Tibial nerve (tissue), 4 donors: ENCODE results near the gene PRTFDC1. TPM values are rescaled to one million over a fixed set of nuclear protein-coding genes. Genes with fewer than 3 reads are reported as not detected.
"Not testable (repeated sequence)": the region's sequence is repeated elsewhere in the genome, so short reads cannot be mapped to it uniquely, and the experiment has no call there.

Experiments used
- DNase-seq, 2 donors: peaks; one replicate each; pipeline ENCODE4 v3.0.0-alpha.2; 2019; ENCODE audit warnings: low spot score in 2 of 2
- H3K27ac ChIP-seq, 4 donors: fragments of 200-600 bp; sonication (generic) in 3 of 4; one replicate each; pipeline ENCODE4 v1.5.1; 2017 to 2019; ENCODE audit warnings: mild to moderate bottlenecking in 1 of 4
- H3K27me3 ChIP-seq, 2 donors: fragments of 200-600 bp; sonication (generic) in 1 of 2; one replicate each; pipeline versions ENCODE4 v1.5.1 to v1.6.0; 2017 to 2019
- H3K36me3 ChIP-seq, 3 donors: fragments of 200-600 bp; sonication (generic); one replicate each; pipeline ENCODE4 v1.5.1; 2018 to 2019
- H3K4me1 ChIP-seq, 4 donors: fragments of 200-600 bp; sonication (generic) in 3 of 4; one replicate each; pipeline ENCODE4 v1.5.1; 2017 to 2019
- H3K4me3 ChIP-seq, 4 donors: fragments of 200-600 bp; sonication (generic) in 3 of 4; one replicate each; pipeline ENCODE4 v1.5.1; 2017 to 2019; ENCODE audit warnings: mild to moderate bottlenecking in 1 of 4, moderate library complexity in 1 of 4
- H3K9me3 ChIP-seq, 4 donors: fragments of 200-600 bp; sonication (generic) in 3 of 4; one replicate each; pipeline ENCODE4 v1.5.1; 2017 to 2019
- CTCF ChIP-seq, 5 experiments: fragments of 200-600 bp in 3 of 5; fragments of 450-650 bp in 2 of 5; sonication (generic) in 3 of 5; IDR thresholded peaks; one replicate each; pipeline ENCODE4 v1.5.1; 2016 to 2019; ENCODE audit warnings: antibody characterized with exemption in 5 of 5, mild to moderate bottlenecking in 3 of 5, moderate library complexity in 2 of 5
- EP300 ChIP-seq, 2 donors: sonication (generic); formaldehyde crosslinking; IDR thresholded peaks; one replicate each; pipeline ENCODE4 v1.6.1; 2017; ENCODE audit warnings: antibody characterized with exemption in 2 of 2, mild to moderate bottlenecking in 1 of 2
- POLR2A ChIP-seq, 2 donors: fragments of 450-650 bp; IDR thresholded peaks; one replicate each; pipeline ENCODE4 v1.6.1; 2017; ENCODE audit warnings: antibody characterized with exemption in 2 of 2, mild to moderate bottlenecking in 2 of 2, moderate library complexity in 2 of 2
- WGBS, 2 donors: methylation state at CpG; one replicate each; pipeline ENCODE4 v1.1.5; 2018; 5-methylcytosine and 5-hydroxymethylcytosine counted together
- total RNA-seq, 4 donors: library from RNA; depleted of rRNA; stranded (reverse); fragments of >200 nt; gene quantifications; one replicate each; pipeline ENCODE4 v1.1.0, GENCODE V29; 2016

Gene PRTFDC1
- total RNA-seq, 4 donors from 2014 or later = 0.78 to 5.7 (median 1.3) TPM

- 34% methylated on average over 5 of the region's 5 CpGs for WGBS, 2 donors
- peak overlapping the region in 1 of 4 donors; percentile 11 for H3K4me3 ChIP-seq
Observed at GRCh38 chr10:24958721-24959381, 6.4 kb upstream of the PRTFDC1 start.

GRCh38 chr10:24958091-24958720 lies 5.8 kb upstream of the PRTFDC1 start:
- 27 to 31% methylated on average over 4 of the region's 4 CpGs for WGBS, 2 donors
- peaks cover 0 to 28% (median 5%) of the 10 kb centered on the region in 4 donors for H3K4me1 ChIP-seq
- H3K4me3 ChIP-seq = peak overlapping the region in 1 of 4 donors; percentile 11

More at GRCh38 chr10:24958721-24959381, 6.4 kb upstream of the PRTFDC1 start:
- peaks cover 0 to 22% (median 5%) of the 10 kb centered on the region in 4 donors for H3K4me1 ChIP-seq
- no peak for TF ChIP-seq POLR2A (IDR thresholded peaks at IDR 0.05)
- TF ChIP-seq EP300 (IDR thresholded peaks at IDR 0.05) = peak in 1 of 2 donors; percentile 21
- TF ChIP-seq CTCF (IDR thresholded peaks at IDR 0.05) = no peak
- peaks cover 0 to 5% of the 10 kb centered on the region in 2 donors for H3K27me3 ChIP-seq
- H3K27ac ChIP-seq = peak overlapping the region in 3 of 4 donors; percentile 21 to 85 (median 72)
- no peaks in the 10 kb centered on the region for H3K9me3 ChIP-seq
- H3K36me3 ChIP-seq = no peaks in the 10 kb centered on the region
- peak in 1 of 2 donors; percentile 43 for DNase-seq

GRCh38 chr10:24957624-24958051 lies 5.2 kb upstream of the PRTFDC1 start:
- not testable (repeated sequence) for DNase-seq, H3K27me3 ChIP-seq, H3K4me3 ChIP-seq, H3K9me3 ChIP-seq, H3K36me3 ChIP-seq
- WGBS, 2 donors = 63 to 71% methylated on average over 6 of the region's 6 CpGs
- peak overlapping the region in 3 of 4 donors; percentile 27 to 63 (median 50) for H3K27ac ChIP-seq
- H3K4me1 ChIP-seq = peaks cover 0 to 34% (median 5%) of the 10 kb centered on the region in 4 donors

More at GRCh38 chr10:24958091-24958720, 5.8 kb upstream of the PRTFDC1 start:
- H3K27me3 ChIP-seq = peaks cover 0 to 5% of the 10 kb centered on the region in 2 donors
- no peaks in the 10 kb centered on the region for H3K9me3 ChIP-seq
- H3K27ac ChIP-seq = peak overlapping the region in 3 of 4 donors; percentile 21 to 85 (median 72)
- no peak for TF ChIP-seq POLR2A (IDR thresholded peaks at IDR 0.05)
- peak in 1 of 2 donors; percentile 75 for TF ChIP-seq EP300 (IDR thresholded peaks at IDR 0.05)
- no peak for TF ChIP-seq CTCF (IDR thresholded peaks at IDR 0.05)
- peak in 1 of 2 donors; percentile 69 for DNase-seq
- no peaks in the 10 kb centered on the region for H3K36me3 ChIP-seq

GRCh38 chr10:24953675-24954074 lies 1.3 kb upstream of the PRTFDC1 start:
- Histone ChIP-seq H3K4me1 (peaks cover 0 to 46% (median 4%) of the 10 kb centered on the region in 4 donors), H3K4me3 (no peak overlapping the region), H3K27me3 (peaks cover 0 to 7% of the 10 kb centered on the region in 2 donors), H3K27ac (peak overlapping the region in 2 of 4 donors; percentile 77 to 85), H3K36me3 (no peaks in the 10 kb centered on the region), H3K9me3 (no peaks in the 10 kb centered on the region)
- no peak for DNase-seq
- 78 to 85% methylated on average over 11 of the region's 11 CpGs for WGBS, 2 donors
- TF ChIP-seq EP300 (IDR thresholded peaks at IDR 0.05) = no peak
- no peak for TF ChIP-seq CTCF (IDR thresholded peaks at IDR 0.05)
- TF ChIP-seq POLR2A (IDR thresholded peaks at IDR 0.05) = no peak

- Histone ChIP-seq H3K4me3 (peak overlapping the region; percentile 35 to 63 (median 51)), H3K27me3 (peaks cover 0 to 7% of the 10 kb centered on the region in 2 donors), H3K9me3 (no peaks in the 10 kb centered on the region), H3K27ac (peak overlapping the region; percentile 41 to 85 (median 79)), H3K4me1 (peaks cover 0 to 42% (median under 1%) of the 10 kb centered on the region in 4 donors), H3K36me3 (no peaks in the 10 kb centered on the region)
- DNase-seq = peak in 1 of 2 donors; percentile 35
- TF ChIP-seq EP300 (IDR thresholded peaks at IDR 0.05) (no peak), POLR2A (IDR thresholded peaks at IDR 0.05) (no peak), CTCF (IDR thresholded peaks at IDR 0.05) (peak in 4 of 5 experiments; percentile 25 to 61 (median 48))
- 16% methylated on average over 27 to 31 of the region's 53 CpGs for whole genome bisulfite sequencing, 2 donors
Observed at GRCh38 chr10:24952707-24953645, 570 bp upstream of the PRTFDC1 start.
